ENCODE measurements around the gene DUOXA2. TPM values are rescaled to one million over a fixed set of nuclear protein-coding genes. Genes with fewer than 3 reads are reported as not detected.

The DUOXA2 gene
- total and polyA plus RNA-seq, 2 experiments from 2014 or later = not detected

- TF ChIP-seq ZNF462 (CRISPR knock-in tag; IDR thresholded peaks at IDR 0.05) (no peak), EZH2phosphoT487 (IDR thresholded peaks at IDR 0.05; ENCODE audit: unreplicated experiment) (no peak), JUNB (IDR thresholded peaks at IDR 0.05; ENCODE audit: unreplicated experiment) (no peak), POLR2AphosphoS5 (IDR thresholded peaks at IDR 0.05; ENCODE audit: low read depth) (no peak), ZNF331 (CRISPR knock-in tag; IDR thresholded peaks at IDR 0.05; ENCODE audit: low read depth) (no peak), NANOG (IDR thresholded peaks at IDR 0.05; ENCODE audit: borderline replicate concordance) (no peak), REST (IDR thresholded peaks at IDR 0.05; ENCODE audit: unreplicated experiment) (no peak)
Measured at GRCh38 chr15:45162771-45163507, 48.8 kb downstream of the DUOXA2 start (continued).
